ENCODE measurements around the gene HMG20B. TPM values are rescaled to one million over a fixed set of nuclear protein-coding genes. Genes with fewer than 3 reads are reported as not detected.

The HMG20B gene
- total RNA-seq, 1 experiment from 2014 or later: 186 TPM

- POLR2A ChIA-PET: no interaction called here
- no peak for ATAC-seq
- BruUV-seq (replicated peaks): no TSS peak
These were observed 21.0 kb upstream of the HMG20B start for GRCh38 chr19:3551792-3552095.

More at GRCh38 chr19:3551792-3552095, 21.0 kb upstream of the HMG20B start:
- Histone ChIP-seq H3K79me2 (ENCODE audit: insufficient read depth, low read length) (peaks cover 77% of the 10 kb centered on the region), H3K27ac (ENCODE audit: low read depth, low read length) (no peak overlapping the region), H3K36me3 (ENCODE audit: control insufficient read depth in 1 of 2, insufficient read depth in 2 of 2, low read length in 2 of 2) (peaks cover 2 to 21% of the 10 kb centered on the region in 2 experiments; a peak in 3 of 4 replicates), H3K27me3 (ENCODE audit: insufficient read depth, low read length) (no peaks in the 10 kb centered on the region), H2AFZ (ENCODE audit: low read depth, low read length, poor library complexity, severe bottlenecking) (no peak overlapping the region), H3K9me3 (ENCODE audit: control insufficient read depth in 1 of 2, insufficient read depth in 1 of 2, low read depth in 1 of 2, low read length in 2 of 2) (no peaks in the 10 kb centered on the region), H3K4me2 (ENCODE audit: low read length) (no peak overlapping the region), H3K9ac (ENCODE audit: low read length) (no peak overlapping the region), H3K4me3 (replicated peaks in 1 of 2; ENCODE audit: low read depth in 1 of 2, low read length in 2 of 2) (no peak overlapping the region), H3K4me1 (ENCODE audit: control insufficient read depth in 1 of 2, insufficient read depth in 2 of 2, low read length in 2 of 2) (peaks cover 9 to 34% of the 10 kb centered on the region in 2 experiments), H4K20me1 (ENCODE audit: insufficient read depth) (peaks cover 8% of the 10 kb centered on the region; the same call in 1 of the 2 replicates), H3K9me2 (ENCODE audit: insufficient read depth) (no peaks in the 10 kb centered on the region)
- CTCF ChIA-PET: no interaction called here
- no peak for DNase-seq (ENCODE audit: low read depth, low spot score)
- intact Hi-C loops (cut with micrococcal nuclease): no loop called here
- no peak for TF ChIP-seq MAX (IDR thresholded peaks at IDR 0.05)
- no peak for TF ChIP-seq EZH2 (IDR thresholded peaks at IDR 0.05)
- no peak for TF ChIP-seq YY1 (IDR thresholded peaks at IDR 0.05; ENCODE audit: extremely low read depth, insufficient replicate concordance, low read depth, low read length)
- TF ChIP-seq SIN3A (IDR thresholded peaks at IDR 0.05; ENCODE audit: low read depth): no peak
- TF ChIP-seq JUND (IDR thresholded peaks at IDR 0.05): no peak
- TF ChIP-seq FOSL1 (IDR thresholded peaks at IDR 0.05; ENCODE audit: low read depth): no peak
- TF ChIP-seq ZBTB33 (IDR thresholded peaks at IDR 0.05; ENCODE audit: extremely low read depth, insufficient replicate concordance, low read length): no peak
- TF ChIP-seq POLR2A (IDR thresholded peaks at IDR 0.05; ENCODE audit: borderline replicate concordance, extremely low read depth, insufficient read depth, insufficient read length): no peak
- no peak for TF ChIP-seq CEBPB (IDR thresholded peaks at IDR 0.05; ENCODE audit: low read depth)
- TF ChIP-seq SRF (IDR thresholded peaks at IDR 0.05; ENCODE audit: low read depth): no peak
- TF ChIP-seq CBX3 (IDR thresholded peaks at IDR 0.05; ENCODE audit: low read depth): no peak
- no peak for TF ChIP-seq ZNF274 (IDR thresholded peaks at IDR 0.05; ENCODE audit: low read depth, low read length)
- no peak for TF ChIP-seq EZH2phosphoT487 (IDR thresholded peaks at IDR 0.05; ENCODE audit: borderline replicate concordance)
- TF ChIP-seq EGR1 (IDR thresholded peaks at IDR 0.05; ENCODE audit: low read depth): no peak
- TF ChIP-seq CTCF (IDR thresholded peaks at IDR 0.05 in 2 of 3, conservative IDR thresholded peaks at IDR 0.05 in 1 of 3; ENCODE audit: borderline replicate concordance in 1 of 3, insufficient read depth in 1 of 3, low read depth in 2 of 3, low read length in 2 of 3): no peak
- RAD21 ChIA-PET (ENCODE audit: low non-redundant PET in 1 of 2, low total read pairs in 2 of 2, uncharacterized antibody in 2 of 2, unreplicated experiment in 2 of 2): no interaction called here

Measured in HCT116 (cell line).